WTC11 (cell line): Measurements from ENCODE around the gene ILKAP. TPM values are rescaled to one million over a fixed set of nuclear protein-coding genes. Genes with fewer than 3 reads are reported as not detected.

Source experiments
- ATAC-seq: fragments of 200-7000 bp; cut with Tn5 transposase; 2 replicates; pipeline ENCODE4 v1.10.0; 2021; ENCODE audit warnings: mild to moderate bottlenecking, moderate library complexity
- CTCF ChIA-PET: fragments of 300-600 bp; sonication (Branson Sonifier 250); formaldehyde crosslinking; loops from one replicate; lab custom pipeline; 2021; ENCODE audit warnings: antibody characterized with exemption; lab: Charles Lee
- POLR2A ChIA-PET: fragments of 350-600 bp; sonication (Branson Sonifier 250); formaldehyde crosslinking; loops from one replicate; lab custom pipeline; 2021; ENCODE audit warnings: antibody characterized with exemption; lab: Charles Lee
- DNase-seq: peaks from one replicate; pipeline ENCODE4 v3.0.0; 2021; ENCODE audit warnings: low spot score
- H3K27ac Mint-ChIP-seq: 2 replicates; pipeline ENCODE4 v1.8.0; 2021; ENCODE audit warnings: mixed read lengths
- H3K27me3 Mint-ChIP-seq: 2 replicates; pipeline ENCODE4 v1.8.0; 2021; ENCODE audit warnings: low read depth, mild to moderate bottlenecking, moderate library complexity, mixed read lengths
- H3K36me3 Mint-ChIP-seq: 2 replicates; pipeline ENCODE4 v1.8.0; 2021; ENCODE audit warnings: mixed read lengths
- H3K4me1 Mint-ChIP-seq: 2 replicates; pipeline ENCODE4 v1.8.0; 2022; ENCODE audit warnings: mixed read lengths
- H3K4me3 Mint-ChIP-seq: 2 replicates; pipeline ENCODE4 v1.8.0; 2021; ENCODE audit warnings: mild to moderate bottlenecking, moderate library complexity, mixed read lengths
- H3K9me3 Mint-ChIP-seq: 2 replicates; pipeline ENCODE4 v1.8.0; 2021; ENCODE audit warnings: mixed read lengths
- CREM ChIP-seq: sonication (generic); formaldehyde crosslinking; IDR thresholded peaks from 2 replicates; pipeline ENCODE4 v1.8.1; 2022; ENCODE audit warnings: mild to moderate bottlenecking, missing genetic modification reagents, moderate library complexity
- ETV6 ChIP-seq: sonication (generic); formaldehyde crosslinking; IDR thresholded peaks from 2 replicates; pipeline ENCODE4 v1.8.1; 2022; ENCODE audit warnings: mild to moderate bottlenecking, missing genetic modification reagents
- FOXK1 ChIP-seq: sonication (generic); formaldehyde crosslinking; IDR thresholded peaks from 2 replicates; pipeline ENCODE4 v1.8.0; 2022; ENCODE audit warnings: mild to moderate bottlenecking, moderate library complexity, missing genetic modification reagents
- GRHL2 ChIP-seq: fragments of 250-450 bp; sonication (Bioruptor Pico); IDR thresholded peaks from 2 replicates; pipeline ENCODE4 v1.8.0; 2022; ENCODE audit warnings: mild to moderate bottlenecking, moderate library complexity; ENCODE audit not compliant: insufficient replicate concordance, severe bottlenecking
- KAT7 ChIP-seq: sonication (generic); formaldehyde crosslinking; IDR thresholded peaks from 2 replicates; pipeline ENCODE4 v1.8.1; 2023; ENCODE audit warnings: missing genetic modification reagents, mild to moderate bottlenecking, borderline replicate concordance
- NFE2L1 ChIP-seq: sonication (generic); formaldehyde crosslinking; IDR thresholded peaks from 2 replicates; pipeline ENCODE4 v1.8.1; 2023; ENCODE audit warnings: missing genetic modification reagents
- NR2C2 ChIP-seq: sonication (generic); formaldehyde crosslinking; IDR thresholded peaks from 2 replicates; pipeline ENCODE4 v1.8.0; 2022; ENCODE audit warnings: mild to moderate bottlenecking, missing genetic modification reagents
- OVOL2 ChIP-seq: fragments of 250-450 bp; sonication (Bioruptor Pico); IDR thresholded peaks from 2 replicates; pipeline ENCODE4 v1.9.0; 2021; ENCODE audit warnings: mild to moderate bottlenecking, borderline replicate concordance
- SMAD3 ChIP-seq: sonication (generic); formaldehyde crosslinking; IDR thresholded peaks from 2 replicates; pipeline ENCODE4 v1.8.0; 2022; ENCODE audit warnings: missing genetic modification reagents, mild to moderate bottlenecking, borderline replicate concordance
- TCF7 ChIP-seq: sonication (generic); formaldehyde crosslinking; IDR thresholded peaks from 2 replicates; pipeline ENCODE4 v1.8.0; 2022; ENCODE audit warnings: mild to moderate bottlenecking, low read depth, missing genetic modification reagents, moderate library complexity
- TEAD4 ChIP-seq: sonication (generic); formaldehyde crosslinking; IDR thresholded peaks from 2 replicates; pipeline ENCODE4 v1.8.0; 2022; ENCODE audit warnings: mild to moderate bottlenecking, missing genetic modification reagents
- ZNF121 ChIP-seq: sonication (generic); formaldehyde crosslinking; IDR thresholded peaks from 2 replicates; pipeline ENCODE4 v1.8.0; 2023; ENCODE audit warnings: missing genetic modification reagents
- ZNF138 ChIP-seq: sonication (generic); formaldehyde crosslinking; conservative IDR thresholded peaks from 2 replicates; pipeline ENCODE4 v1.8.1; 2022; ENCODE audit warnings: mild to moderate bottlenecking, moderate library complexity, missing genetic modification reagents
- ZNF423 ChIP-seq: fragments of 250-450 bp; sonication (Bioruptor Pico); IDR thresholded peaks from 2 replicates; pipeline ENCODE4 v2.1.2; 2022; ENCODE audit warnings: mild to moderate bottlenecking, moderate library complexity
- total RNA-seq: library from RNA; stranded (reverse); gene quantifications from 3 replicates; pipeline ENCODE4 v1.2.3, GENCODE V29; 2021
- TF ChIP-seq, protein P1 (sequence below): sonication (generic); formaldehyde crosslinking; IDR thresholded peaks from 2 replicates; pipeline ENCODE4 v1.8.1; 2022; ENCODE audit warnings: mild to moderate bottlenecking, moderate library complexity, missing genetic modification reagents
- TF ChIP-seq, protein P2 (sequence below): sonication (generic); formaldehyde crosslinking; IDR thresholded peaks from 2 replicates; pipeline ENCODE4 v1.8.1; 2022; ENCODE audit warnings: mild to moderate bottlenecking, missing genetic modification reagents, moderate library complexity, borderline replicate concordance
- TF ChIP-seq, protein P3 (sequence below): sonication (generic); formaldehyde crosslinking; IDR thresholded peaks from 2 replicates; pipeline ENCODE4 v1.8.0; 2022; ENCODE audit warnings: mild to moderate bottlenecking, missing genetic modification reagents
- TF ChIP-seq, protein P4 (sequence below): sonication (generic); formaldehyde crosslinking; IDR thresholded peaks from 2 replicates; pipeline ENCODE4 v1.8.1; 2022; ENCODE audit warnings: low read depth, mild to moderate bottlenecking, moderate library complexity, missing genetic modification reagents, borderline replicate concordance
- TF ChIP-seq, protein P5 (sequence below): sonication (generic); formaldehyde crosslinking; IDR thresholded peaks from 2 replicates; pipeline ENCODE4 v1.8.1; 2022; ENCODE audit warnings: missing genetic modification reagents, borderline replicate concordance
- TF ChIP-seq, protein P6 (sequence below): sonication (generic); formaldehyde crosslinking; IDR thresholded peaks from 2 replicates; pipeline ENCODE4 v1.8.0; 2022; ENCODE audit warnings: missing genetic modification reagents
- TF ChIP-seq, protein P7 (sequence below): sonication (generic); formaldehyde crosslinking; conservative IDR thresholded peaks from 2 replicates; pipeline ENCODE4 v1.8.1; 2023; ENCODE audit warnings: mild to moderate bottlenecking, low read depth, missing genetic modification reagents, moderate library complexity
- TF ChIP-seq, protein P8 (sequence below): sonication (generic); formaldehyde crosslinking; IDR thresholded peaks from 2 replicates; pipeline ENCODE4 v1.8.0; 2022; ENCODE audit warnings: mild to moderate bottlenecking, missing genetic modification reagents

ILKAP gene
- total RNA-seq, 1 experiment from 2014 or later: 32.7 TPM

DNA sequence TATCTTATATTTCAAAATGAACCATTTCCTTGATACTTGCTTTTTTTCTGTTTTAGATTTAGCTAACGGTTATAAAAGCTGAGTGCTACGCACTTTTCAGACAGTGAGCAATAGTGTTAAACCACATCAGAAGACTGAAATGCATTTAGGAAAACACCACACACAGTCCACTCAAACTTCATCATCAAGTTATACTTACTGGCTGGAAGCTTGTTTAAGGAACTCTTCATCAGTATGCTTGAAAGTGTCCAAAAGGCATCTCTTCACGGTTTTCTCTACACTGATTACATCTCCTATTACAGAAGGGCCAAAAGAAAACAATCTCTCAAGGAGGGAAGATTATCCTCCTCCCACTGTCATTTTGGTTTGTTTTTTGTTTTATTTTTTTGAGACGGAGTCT, 19.7 kb downstream of the ILKAP start (continued):
- TF ChIP-seq NFE2L1 (CRISPR knock-in tag): no peak
- TF ChIP-seq, protein P1, sequence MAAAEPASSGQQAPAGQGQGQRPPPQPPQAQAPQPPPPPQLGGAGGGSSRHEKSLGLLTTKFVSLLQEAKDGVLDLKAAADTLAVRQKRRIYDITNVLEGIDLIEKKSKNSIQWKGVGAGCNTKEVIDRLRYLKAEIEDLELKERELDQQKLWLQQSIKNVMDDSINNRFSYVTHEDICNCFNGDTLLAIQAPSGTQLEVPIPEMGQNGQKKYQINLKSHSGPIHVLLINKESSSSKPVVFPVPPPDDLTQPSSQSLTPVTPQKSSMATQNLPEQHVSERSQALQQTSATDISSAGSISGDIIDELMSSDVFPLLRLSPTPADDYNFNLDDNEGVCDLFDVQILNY: no peak
- TF ChIP-seq, protein P2, sequence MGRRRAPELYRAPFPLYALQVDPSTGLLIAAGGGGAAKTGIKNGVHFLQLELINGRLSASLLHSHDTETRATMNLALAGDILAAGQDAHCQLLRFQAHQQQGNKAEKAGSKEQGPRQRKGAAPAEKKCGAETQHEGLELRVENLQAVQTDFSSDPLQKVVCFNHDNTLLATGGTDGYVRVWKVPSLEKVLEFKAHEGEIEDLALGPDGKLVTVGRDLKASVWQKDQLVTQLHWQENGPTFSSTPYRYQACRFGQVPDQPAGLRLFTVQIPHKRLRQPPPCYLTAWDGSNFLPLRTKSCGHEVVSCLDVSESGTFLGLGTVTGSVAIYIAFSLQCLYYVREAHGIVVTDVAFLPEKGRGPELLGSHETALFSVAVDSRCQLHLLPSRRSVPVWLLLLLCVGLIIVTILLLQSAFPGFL (CRISPR knock-in tag): no peak
- no peak for TF ChIP-seq ZNF138 (CRISPR knock-in tag)
- TF ChIP-seq NR2C2 (CRISPR knock-in tag): no peak
- TF ChIP-seq, protein P3, sequence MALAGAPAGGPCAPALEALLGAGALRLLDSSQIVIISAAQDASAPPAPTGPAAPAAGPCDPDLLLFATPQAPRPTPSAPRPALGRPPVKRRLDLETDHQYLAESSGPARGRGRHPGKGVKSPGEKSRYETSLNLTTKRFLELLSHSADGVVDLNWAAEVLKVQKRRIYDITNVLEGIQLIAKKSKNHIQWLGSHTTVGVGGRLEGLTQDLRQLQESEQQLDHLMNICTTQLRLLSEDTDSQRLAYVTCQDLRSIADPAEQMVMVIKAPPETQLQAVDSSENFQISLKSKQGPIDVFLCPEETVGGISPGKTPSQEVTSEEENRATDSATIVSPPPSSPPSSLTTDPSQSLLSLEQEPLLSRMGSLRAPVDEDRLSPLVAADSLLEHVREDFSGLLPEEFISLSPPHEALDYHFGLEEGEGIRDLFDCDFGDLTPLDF (CRISPR knock-in tag): no peak
- TF ChIP-seq, protein P4, sequence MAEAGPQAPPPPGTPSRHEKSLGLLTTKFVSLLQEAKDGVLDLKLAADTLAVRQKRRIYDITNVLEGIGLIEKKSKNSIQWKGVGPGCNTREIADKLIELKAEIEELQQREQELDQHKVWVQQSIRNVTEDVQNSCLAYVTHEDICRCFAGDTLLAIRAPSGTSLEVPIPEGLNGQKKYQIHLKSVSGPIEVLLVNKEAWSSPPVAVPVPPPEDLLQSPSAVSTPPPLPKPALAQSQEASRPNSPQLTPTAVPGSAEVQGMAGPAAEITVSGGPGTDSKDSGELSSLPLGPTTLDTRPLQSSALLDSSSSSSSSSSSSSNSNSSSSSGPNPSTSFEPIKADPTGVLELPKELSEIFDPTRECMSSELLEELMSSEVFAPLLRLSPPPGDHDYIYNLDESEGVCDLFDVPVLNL: no peak
- TF ChIP-seq ZNF121 (CRISPR knock-in tag): no peak
- TF ChIP-seq CREM (CRISPR knock-in tag): no peak

DNA sequence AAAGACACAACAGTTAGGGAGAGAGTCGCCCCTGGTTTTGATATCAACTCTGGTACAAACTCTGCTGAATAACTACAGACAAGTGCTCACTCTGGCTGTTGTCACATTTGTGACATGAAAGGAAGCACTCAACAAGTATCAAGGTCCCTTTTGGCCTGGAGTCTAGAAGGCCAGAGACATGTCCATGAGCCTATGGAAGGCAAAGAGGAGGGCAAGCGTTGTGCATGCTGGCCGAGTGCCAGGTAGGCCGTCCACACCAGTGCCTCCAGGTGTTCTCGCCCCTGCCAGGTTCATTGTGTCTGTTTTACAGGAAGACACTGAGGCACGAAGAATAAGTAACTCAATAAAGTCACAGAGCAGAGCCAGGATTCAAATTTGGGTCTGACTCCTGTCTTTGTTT, 21.1 kb downstream of the ILKAP start:
- ATAC-seq (no peak), DNase-seq (no peak)
- H3K4me1 Mint-ChIP-seq: no peaks in the 10 kb centered on the region
- no peaks in the 10 kb centered on the region for H3K27me3 Mint-ChIP-seq
- ChIA-PET CTCF (no interaction called here), POLR2A (no interaction called here)
- H3K9me3 Mint-ChIP-seq: no peaks in the 10 kb centered on the region
- H3K4me3 Mint-ChIP-seq: no peak overlapping the region
- no peak overlapping the region for H3K27ac Mint-ChIP-seq
- H3K36me3 Mint-ChIP-seq: peaks cover 85% of the 10 kb centered on the region
- no peak for TF ChIP-seq KAT7 (CRISPR knock-in tag)
- TF ChIP-seq, protein P5, sequence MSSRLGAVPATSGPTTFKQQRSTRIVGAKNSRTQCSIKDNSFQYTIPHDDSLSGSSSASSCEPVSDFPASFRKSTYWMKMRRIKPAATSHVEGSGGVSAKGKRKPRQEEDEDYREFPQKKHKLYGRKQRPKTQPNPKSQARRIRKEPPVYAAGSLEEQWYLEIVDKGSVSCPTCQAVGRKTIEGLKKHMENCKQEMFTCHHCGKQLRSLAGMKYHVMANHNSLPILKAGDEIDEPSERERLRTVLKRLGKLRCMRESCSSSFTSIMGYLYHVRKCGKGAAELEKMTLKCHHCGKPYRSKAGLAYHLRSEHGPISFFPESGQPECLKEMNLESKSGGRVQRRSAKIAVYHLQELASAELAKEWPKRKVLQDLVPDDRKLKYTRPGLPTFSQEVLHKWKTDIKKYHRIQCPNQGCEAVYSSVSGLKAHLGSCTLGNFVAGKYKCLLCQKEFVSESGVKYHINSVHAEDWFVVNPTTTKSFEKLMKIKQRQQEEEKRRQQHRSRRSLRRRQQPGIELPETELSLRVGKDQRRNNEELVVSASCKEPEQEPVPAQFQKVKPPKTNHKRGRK (CRISPR knock-in tag): no peak
- TF ChIP-seq ZNF423: no peak
- TF ChIP-seq, protein P6, sequence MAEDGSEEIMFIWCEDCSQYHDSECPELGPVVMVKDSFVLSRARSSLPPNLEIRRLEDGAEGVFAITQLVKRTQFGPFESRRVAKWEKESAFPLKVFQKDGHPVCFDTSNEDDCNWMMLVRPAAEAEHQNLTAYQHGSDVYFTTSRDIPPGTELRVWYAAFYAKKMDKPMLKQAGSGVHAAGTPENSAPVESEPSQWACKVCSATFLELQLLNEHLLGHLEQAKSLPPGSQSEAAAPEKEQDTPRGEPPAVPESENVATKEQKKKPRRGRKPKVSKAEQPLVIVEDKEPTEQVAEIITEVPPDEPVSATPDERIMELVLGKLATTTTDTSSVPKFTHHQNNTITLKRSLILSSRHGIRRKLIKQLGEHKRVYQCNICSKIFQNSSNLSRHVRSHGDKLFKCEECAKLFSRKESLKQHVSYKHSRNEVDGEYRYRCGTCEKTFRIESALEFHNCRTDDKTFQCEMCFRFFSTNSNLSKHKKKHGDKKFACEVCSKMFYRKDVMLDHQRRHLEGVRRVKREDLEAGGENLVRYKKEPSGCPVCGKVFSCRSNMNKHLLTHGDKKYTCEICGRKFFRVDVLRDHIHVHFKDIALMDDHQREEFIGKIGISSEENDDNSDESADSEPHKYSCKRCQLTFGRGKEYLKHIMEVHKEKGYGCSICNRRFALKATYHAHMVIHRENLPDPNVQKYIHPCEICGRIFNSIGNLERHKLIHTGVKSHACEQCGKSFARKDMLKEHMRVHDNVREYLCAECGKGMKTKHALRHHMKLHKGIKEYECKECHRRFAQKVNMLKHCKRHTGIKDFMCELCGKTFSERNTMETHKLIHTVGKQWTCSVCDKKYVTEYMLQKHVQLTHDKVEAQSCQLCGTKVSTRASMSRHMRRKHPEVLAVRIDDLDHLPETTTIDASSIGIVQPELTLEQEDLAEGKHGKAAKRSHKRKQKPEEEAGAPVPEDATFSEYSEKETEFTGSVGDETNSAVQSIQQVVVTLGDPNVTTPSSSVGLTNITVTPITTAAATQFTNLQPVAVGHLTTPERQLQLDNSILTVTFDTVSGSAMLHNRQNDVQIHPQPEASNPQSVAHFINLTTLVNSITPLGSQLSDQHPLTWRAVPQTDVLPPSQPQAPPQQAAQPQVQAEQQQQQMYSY (CRISPR knock-in tag): no peak
- TF ChIP-seq OVOL2 (CRISPR knock-in tag): no peak
- TF ChIP-seq, protein P7, sequence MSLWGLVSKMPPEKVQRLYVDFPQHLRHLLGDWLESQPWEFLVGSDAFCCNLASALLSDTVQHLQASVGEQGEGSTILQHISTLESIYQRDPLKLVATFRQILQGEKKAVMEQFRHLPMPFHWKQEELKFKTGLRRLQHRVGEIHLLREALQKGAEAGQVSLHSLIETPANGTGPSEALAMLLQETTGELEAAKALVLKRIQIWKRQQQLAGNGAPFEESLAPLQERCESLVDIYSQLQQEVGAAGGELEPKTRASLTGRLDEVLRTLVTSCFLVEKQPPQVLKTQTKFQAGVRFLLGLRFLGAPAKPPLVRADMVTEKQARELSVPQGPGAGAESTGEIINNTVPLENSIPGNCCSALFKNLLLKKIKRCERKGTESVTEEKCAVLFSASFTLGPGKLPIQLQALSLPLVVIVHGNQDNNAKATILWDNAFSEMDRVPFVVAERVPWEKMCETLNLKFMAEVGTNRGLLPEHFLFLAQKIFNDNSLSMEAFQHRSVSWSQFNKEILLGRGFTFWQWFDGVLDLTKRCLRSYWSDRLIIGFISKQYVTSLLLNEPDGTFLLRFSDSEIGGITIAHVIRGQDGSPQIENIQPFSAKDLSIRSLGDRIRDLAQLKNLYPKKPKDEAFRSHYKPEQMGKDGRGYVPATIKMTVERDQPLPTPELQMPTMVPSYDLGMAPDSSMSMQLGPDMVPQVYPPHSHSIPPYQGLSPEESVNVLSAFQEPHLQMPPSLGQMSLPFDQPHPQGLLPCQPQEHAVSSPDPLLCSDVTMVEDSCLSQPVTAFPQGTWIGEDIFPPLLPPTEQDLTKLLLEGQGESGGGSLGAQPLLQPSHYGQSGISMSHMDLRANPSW (CRISPR knock-in tag): no peak
- no peak for TF ChIP-seq SMAD3 (CRISPR knock-in tag)
- no peak for TF ChIP-seq GRHL2 (CRISPR knock-in tag)
- no peak for TF ChIP-seq FOXK1
- TF ChIP-seq, protein P8, sequence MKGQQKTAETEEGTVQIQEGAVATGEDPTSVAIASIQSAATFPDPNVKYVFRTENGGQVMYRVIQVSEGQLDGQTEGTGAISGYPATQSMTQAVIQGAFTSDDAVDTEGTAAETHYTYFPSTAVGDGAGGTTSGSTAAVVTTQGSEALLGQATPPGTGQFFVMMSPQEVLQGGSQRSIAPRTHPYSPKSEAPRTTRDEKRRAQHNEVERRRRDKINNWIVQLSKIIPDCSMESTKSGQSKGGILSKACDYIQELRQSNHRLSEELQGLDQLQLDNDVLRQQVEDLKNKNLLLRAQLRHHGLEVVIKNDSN (CRISPR knock-in tag): no peak
- TF ChIP-seq TEAD4: no peak
- TF ChIP-seq, protein P2 (CRISPR knock-in tag): no peak
- TF ChIP-seq ETV6 (CRISPR knock-in tag): no peak
- TF ChIP-seq ZNF121 (CRISPR knock-in tag): no peak
- no peak for TF ChIP-seq TCF7 (CRISPR knock-in tag)
